NB4 (cell line): ENCODE results near the gene TTC39B.
"Not testable (repeated sequence)": the region's sequence is repeated elsewhere in the genome, so short reads cannot be mapped to it uniquely, and the experiment has no call there.

Experiments used
- MYC ChIP-seq: IDR thresholded peaks from 2 replicates; pipeline ENCODE4 v1.6.1; 2011; ENCODE audit warnings: low read depth, low read length
- POLR2A ChIP-seq: IDR thresholded peaks from 2 replicates; pipeline ENCODE4 v1.6.1; 2011; ENCODE audit warnings: mild to moderate bottlenecking; ENCODE audit not compliant: insufficient read length; ENCODE audit errors: extremely low read depth
- TF ChIP-seq, protein P1 (sequence below): IDR thresholded peaks from one replicate; pipeline ENCODE4 v1.5.1; 2012; ENCODE audit warnings: low read depth, low read length

DNA sequence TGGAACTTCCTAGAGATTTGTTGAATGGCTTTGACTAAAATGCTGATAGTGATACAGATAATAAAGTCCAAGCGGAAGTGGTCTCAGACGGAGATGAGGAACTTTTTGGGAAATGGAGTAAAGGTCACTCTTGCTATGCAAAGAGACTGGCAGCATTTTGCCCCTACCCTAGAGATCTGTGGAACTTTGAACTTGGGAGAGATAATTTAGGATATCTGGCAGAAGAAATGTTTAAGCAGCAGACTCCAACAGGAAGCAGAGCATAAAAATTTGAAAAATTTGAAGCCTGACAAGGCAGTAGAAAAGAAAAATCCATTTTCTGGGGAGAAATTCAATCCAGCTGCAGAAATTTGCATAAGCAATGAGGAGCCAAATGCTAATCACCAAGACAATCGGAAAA lies 15.7 kb upstream of the TTC39B start:
- TF ChIP-seq, protein P1, sequence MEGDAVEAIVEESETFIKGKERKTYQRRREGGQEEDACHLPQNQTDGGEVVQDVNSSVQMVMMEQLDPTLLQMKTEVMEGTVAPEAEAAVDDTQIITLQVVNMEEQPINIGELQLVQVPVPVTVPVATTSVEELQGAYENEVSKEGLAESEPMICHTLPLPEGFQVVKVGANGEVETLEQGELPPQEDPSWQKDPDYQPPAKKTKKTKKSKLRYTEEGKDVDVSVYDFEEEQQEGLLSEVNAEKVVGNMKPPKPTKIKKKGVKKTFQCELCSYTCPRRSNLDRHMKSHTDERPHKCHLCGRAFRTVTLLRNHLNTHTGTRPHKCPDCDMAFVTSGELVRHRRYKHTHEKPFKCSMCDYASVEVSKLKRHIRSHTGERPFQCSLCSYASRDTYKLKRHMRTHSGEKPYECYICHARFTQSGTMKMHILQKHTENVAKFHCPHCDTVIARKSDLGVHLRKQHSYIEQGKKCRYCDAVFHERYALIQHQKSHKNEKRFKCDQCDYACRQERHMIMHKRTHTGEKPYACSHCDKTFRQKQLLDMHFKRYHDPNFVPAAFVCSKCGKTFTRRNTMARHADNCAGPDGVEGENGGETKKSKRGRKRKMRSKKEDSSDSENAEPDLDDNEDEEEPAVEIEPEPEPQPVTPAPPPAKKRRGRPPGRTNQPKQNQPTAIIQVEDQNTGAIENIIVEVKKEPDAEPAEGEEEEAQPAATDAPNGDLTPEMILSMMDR, result not testable (repeated sequence)
- not testable (repeated sequence) for TF ChIP-seq POLR2A, MYC
